Activated T-helper 1 cell treated with Interleukin-2 at 50 U/mL for 16 hours (primary cell): ENCODE results near the gene VTI1A.
"Not testable (repeated sequence)": the region's sequence is repeated elsewhere in the genome, so short reads cannot be mapped to it uniquely, and the experiment has no call there.

Experiments
- DNase-seq: peaks from one replicate; pipeline ENCODE4 v3.0.0-alpha.2; 2020; ENCODE audit warnings: low read depth

Gene VTI1A

DNA sequence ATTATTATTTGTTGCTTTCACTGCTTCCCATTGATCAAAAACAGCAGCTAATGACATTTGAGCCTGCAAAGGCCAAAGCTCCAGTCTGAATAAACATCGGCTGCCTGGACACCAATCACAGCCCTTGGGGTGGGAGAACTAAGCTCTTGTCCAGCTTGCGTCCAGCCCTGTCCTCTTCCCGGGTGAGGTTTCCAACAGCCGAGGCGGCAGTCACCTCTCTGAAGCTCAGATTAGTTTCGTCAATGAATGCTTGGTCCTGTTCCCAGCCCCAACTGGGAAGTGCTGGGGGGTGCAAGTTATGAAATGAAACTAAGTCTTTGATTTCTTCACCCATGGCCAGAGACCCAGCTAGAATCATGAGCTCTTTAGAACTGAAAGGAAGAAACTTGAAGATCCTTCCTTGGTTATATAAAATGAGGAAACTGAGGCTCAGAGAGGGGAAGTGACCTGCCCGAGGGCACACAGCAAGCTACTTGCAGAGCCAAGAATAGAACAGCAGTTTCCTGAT, 389.0 kb downstream of the VTI1A start:
- no peak for DNase-seq

DNA sequence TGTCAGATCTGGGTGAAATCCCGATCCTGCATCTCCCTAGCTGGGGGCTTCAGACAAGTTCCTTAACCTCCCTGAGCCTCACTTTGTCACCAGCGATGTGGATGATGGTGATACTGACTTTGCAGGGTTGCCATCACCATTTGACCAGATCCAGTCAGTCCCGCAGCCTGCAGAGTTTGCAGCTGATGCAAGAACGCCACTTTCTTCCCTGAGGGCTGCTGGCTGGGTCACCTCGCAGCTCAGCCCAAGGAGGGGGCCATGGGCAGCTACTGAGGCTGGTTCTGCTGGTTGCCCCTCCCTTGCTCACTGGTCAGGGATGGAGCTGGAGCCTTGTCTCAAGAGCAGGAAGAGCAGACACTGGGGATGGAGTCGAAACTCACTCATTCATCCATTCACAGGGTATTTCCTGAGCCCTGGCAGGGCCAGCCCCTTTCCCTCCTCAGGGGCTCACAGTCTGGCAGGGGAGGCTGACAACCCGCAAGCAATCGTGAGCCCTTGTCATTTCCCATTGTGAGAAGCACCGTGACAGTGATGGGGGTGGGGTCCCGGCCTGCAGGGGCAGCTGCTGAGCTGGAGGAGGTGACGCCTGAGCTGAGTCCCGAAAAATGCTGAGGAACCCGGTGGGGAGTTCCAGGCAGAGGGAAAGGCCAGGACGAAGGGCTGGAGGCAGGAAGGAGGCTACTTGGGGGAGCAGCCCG, 391.9 kb downstream of the VTI1A start:
- no peak for DNase-seq

DNA sequence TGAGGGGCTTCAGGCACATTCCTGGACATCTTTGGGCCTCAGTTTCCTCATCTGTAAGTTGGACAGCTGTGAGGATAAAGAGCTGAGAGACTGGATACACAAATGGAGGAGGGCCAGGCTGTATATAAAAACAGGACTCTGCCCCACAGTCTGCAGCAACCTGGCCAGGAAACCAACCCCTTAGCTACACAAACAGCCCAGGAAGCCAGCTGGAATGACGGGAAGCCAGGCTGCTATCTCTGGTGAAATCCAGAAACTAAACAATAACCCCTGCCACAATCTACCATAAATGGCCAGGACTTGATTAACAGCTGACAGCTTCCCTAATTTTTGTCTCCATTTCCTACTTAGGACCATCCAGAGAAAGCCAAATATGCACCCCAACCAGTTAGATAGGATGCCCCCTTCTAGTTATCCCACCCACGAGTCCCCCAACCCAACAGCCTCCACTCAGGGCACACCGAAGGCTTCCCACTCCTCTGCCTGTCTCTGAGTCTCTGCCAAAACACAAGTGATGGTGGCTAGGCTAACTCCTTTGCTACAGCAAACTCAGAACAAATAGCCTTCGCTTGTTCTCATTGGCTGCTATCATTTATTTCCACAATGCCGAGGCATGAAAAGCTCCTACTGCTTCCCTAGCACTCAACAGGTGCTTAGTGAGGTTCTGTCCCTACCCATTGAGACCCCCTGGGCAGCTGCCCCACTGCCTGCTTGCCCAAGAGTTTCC, 393.1 kb downstream of the VTI1A start:
- DNase-seq, result no peak

DNA sequence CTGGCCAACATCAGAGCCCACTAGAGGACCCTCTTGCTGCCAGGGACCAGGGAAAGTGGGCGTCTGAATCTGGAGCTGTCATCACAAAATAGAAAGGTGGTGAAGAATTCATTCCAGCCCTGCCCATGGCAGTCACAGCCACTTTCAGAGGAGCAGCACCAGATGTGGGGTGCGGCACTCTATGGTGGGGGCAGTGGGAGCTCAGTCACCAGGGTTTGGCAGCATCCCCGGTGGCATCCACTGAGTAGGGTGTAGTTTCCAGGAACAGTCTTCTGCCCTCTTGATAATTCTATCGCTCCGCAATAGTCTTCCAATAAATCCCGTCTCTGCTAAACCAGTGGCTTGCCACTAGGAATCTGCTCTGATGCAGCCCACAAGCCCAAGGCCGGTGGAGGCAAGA, 394.5 kb downstream of the VTI1A start:
- no peak for DNase-seq

DNA sequence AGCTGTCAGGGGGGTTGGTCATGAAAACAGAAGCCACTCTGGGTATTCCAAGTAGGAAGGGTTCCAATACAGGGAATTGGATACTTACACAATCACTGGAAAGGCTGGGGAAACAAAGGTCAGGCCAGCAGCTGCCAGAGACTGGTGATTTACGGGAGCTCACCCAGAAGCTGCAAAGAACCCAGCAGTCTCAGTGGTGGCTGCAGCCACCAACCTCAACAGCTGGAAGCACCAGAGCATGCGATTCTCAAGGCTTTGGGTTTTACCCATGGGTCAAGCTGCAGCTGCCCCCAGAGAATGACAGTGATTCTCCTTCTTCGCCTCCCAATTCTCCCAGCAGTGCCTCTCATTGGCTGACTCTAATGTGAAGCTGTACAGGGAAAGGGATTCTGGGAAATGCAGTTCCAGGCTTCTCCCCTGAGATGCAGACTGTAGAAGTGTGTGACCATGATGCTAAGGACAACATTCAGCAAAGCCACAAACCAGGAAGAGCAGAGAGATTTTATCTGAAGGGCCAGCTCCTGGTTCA, 395.9 kb downstream of the VTI1A start:
- DNase-seq, result no peak

DNA sequence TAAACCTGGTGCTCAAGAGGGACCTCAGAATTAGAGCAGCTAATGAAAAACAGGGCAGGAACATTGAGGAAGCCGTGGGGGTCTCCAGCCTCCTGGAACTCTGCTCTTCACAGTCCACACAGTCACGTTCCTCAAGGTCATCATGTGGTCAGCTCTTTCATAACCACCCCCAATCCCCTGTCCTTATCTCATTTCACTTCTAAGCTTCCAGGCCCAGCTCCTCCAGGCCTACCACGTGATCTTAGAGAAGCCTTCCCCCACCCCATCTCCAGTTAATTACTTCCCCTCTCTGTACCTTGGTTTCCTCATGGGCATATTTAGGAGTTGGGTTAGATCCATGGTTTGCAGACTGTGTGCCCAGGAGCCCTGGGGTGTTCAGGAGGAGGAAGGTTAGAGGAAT, 396.6 kb downstream of the VTI1A start:
- DNase-seq, result no peak

DNA sequence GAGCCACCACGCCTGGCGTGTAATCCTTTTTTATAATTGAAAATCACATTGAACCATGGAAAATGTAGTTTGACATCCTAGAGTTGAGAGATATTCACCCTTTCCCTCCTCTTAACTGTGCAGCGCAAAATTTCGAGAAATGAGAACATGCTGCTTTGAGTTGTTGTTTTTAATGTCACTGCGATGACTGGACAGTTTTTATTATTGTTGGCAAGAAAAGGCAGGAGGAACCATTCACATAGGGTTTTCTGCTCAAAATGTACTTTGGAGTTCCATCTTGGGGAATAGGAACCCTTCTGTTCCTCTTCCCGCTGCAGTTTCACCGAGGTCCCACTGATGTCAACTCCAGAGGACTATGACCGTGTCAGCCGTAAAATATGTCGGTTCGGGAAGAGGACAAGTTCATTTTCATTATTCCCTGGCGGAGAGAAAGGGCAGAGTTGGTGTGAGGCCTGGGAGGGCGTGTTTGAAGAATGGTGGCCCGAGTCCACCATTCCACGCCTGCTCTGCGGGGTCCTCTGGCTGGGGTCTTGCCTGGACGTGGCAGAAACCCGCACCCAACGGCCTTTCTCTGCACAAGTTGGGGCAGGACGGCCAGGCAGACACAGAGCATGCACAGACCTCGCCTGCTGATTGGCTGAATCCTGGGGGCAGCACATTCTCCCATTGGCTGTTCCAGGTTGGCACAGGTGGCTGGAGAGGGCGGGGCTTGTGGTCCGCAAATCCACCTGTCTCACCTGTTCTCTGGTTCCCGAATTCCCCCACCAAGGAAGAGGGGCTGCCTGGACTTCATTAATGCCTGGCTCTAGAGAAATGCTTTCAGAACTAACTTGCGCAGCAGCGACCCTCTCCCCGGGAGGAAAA, 397.9 kb downstream of the VTI1A start:
- no peak for DNase-seq

DNA sequence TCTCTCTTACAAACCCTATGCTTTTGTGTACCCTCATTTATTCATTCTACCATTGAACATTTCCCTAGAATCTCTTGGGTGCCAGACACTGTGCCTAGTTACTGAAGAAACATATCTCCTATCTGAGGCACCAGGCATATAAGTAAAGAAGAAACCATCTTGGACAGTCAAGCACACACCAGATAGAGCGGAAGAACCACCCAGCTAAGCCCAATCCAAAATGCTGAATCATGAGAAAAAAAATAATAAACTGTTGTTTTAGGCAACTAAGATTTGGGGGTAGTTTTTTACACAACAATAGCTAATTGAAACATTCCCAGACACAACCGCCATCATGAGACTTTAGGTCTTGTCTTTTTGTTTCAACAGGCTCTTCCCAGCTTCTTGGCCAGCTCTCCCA, 400.8 kb downstream of the VTI1A start:
- DNase-seq, result no peak

DNA sequence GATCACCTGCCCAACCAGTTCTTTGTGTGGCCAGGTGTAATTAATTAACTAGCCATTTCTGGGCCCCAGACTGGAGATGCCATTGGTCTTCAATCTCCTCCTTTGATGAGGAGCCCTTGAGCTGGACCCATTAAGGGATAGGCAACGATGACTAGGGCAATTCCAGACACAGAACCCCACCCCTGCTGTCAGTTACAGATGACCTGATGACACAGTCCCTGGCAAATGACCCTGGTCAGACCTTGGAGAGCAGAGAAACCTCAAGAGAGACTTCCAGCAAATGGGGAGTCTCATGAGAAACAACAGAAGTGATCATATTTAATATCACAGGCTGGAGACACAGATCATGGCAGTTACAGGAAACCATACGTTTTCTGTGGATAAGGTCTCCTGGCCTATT, 401.2 kb downstream of the VTI1A start:
- DNase-seq, result no peak

DNA sequence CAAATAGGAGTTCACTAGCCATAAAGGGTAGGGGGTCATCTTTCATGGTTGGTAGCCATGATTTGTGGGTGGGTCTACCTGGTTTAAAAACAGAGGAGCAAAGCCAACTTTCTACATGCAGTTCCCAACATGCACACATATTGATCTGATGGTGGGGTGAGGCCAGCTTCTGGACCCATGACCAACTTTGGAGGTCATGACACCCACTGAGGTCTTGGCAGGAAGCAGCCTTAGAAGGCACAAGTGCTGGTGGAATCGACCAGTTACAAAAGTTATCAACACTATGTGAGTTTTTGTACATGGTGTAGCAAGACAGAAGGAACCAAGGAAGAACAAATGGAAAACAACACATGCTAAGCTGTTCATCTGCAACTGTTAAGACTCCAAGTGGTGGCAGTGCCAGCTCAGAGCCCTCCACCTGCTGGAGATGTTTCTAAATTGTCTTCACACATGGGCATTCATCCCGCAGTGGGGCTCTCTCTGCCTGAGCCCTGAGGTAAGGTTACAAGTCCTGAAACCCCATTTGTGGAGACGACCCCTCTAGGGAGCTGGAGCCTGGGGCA, 401.9 kb downstream of the VTI1A start:
- DNase-seq, result no peak

DNA sequence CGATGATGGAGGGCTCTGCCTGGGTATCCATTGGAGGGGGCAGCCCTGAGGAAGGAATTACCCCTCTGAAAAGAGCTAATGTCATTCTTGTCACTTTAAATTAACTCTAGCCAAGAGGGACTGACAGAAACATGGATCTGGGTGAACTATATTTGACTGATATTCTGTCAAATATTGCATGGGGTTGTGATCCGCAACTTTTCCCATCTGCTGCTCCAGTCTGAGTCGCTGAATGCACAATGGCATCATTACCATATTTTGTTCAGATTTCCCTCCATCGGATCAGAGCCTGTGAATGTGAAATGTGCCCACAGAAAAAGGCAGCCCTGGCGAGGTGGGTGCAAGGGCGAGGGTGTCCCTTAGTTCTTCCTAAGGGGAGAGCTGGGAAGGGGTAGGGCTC, 402.5 kb downstream of the VTI1A start:
- DNase-seq, result no peak

DNA sequence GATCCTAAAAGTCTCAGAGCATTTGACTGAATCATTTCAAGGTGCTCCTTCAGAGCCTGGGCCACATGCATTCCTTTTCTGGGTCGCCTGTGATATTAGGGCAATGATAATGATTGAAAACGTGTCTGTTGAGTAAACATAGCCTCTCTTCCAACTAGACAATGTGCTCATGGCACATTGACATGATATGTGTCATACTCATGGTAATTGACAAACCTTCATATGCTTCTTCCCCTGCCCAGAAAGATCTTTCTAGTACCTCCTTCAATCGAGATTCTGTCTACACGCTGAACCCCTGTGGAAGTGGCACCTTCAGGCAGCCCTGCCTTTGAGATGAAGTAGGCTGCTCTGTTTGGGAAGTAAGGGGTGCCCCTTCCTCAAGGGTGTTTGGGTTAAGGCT, 404.2 kb downstream of the VTI1A start:
- no peak for DNase-seq

DNA sequence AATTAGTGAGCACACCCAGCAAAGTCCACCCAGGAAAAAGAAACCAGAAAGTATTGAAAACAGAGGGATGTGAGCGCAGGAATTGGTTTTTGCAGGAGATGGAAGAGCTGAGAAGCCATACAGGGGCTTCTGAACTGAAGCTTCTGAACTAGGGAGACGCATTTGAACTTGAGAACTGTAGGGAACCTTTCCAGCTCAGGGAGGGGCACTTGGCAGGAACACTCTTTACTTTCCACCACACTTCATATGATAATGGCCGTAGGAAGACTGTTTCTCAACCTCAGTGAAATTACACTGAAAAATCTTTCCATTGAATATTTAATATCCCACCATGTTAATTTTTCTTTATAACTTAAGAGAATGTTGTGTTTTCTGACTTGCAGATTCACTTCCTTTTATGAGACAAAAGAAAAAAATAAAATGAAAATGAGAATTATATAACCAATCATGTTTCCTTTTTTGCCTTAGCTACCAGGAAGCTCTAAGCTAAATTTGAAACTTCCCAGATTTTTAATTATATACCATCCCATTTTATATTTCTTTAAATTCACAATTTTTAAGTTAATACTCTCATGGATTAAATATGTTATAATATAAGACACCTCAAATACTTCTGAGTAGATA, 404.7 kb downstream of the VTI1A start:
- DNase-seq, result no peak

DNA sequence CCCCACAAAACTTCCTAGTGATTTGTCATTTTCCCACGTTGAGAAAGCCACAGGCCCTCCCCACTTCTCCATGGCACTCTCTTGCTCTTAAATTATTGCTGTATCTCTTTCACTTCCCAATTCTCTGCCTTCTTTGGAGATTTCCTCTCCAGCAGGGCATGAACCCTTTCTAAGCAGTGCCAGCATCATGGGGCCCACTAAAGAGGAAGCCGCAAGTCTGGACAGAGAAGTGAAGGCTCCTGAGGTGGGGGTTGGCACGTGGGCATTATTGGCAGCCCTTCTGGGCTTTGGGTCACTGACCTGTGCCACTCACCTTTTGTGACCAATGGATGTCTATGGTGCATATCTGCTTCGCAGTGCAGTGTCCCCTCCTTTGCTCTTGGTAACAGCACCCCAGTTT, 405.3 kb downstream of the VTI1A start:
- no peak for DNase-seq

DNA sequence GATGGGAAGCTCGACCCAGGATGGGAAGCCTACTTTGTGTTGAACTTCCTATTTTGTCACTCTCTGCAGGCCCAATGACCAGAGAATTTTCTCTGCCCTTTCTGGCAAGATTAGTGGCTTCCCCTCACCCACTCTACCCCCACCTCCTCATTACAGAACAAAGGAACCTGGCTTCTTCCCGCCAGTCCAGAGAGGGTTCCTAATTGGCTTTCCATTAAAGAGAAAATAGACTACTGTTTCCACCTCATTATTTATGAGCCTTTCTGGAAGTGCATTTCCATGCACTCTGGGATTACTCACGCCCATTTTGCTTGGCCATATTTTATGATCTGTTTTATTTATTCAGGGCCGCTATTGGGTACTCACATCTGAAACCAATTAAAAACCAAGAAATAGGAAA, 408.1 kb downstream of the VTI1A start:
- DNase-seq, result no peak

DNA sequence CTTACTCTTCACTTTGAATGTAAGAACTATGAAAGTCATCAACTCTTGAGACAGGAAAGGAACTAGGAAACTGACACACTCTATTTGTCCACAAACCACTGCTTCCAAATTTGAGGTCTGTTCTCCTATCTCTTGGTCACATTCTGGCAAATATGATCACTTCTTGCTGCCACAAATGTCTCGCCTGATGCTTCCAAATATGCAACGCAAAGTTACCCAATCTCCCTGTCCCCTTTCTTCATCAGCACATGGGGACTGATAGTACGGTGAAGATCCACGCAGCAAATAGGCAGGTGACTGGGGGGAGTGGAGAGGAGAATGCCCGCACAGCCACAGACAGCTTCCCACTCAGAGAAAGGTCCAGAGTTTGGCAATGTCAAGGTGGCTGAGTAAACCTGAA, 410.5 kb downstream of the VTI1A start:
- DNase-seq, result no peak

DNA sequence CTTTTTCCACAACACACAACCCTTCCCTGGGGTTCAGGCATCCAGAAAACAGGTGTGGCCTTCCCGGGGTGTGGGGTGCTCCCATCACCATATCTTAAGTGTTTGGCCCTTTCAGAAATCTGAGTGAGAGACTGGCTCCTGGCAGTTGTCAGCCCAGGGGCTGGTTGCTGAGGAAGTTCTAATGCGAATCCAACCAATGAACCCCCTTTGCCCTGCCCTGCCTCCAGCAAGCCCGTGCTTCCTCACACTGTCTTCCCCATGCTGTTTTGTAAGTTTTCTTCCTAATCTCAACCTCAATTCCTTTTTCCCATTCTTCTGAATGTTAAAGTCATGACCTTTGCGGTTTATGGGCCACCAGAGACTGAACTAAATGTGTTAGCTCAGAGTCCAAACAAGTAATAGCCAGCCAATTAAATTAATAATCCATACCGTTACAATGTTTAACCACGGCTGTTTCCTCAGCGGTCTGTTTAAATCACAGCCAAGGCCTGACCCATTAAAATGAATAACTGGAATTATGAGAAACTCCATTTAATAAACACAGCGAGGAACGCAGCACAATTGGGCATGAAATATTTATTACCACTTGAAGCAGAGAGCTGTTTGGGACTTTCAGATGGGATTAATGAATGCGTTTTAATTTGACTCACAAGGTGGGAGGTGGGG, 412.1 kb downstream of the VTI1A start:
- DNase-seq, result no peak

DNA sequence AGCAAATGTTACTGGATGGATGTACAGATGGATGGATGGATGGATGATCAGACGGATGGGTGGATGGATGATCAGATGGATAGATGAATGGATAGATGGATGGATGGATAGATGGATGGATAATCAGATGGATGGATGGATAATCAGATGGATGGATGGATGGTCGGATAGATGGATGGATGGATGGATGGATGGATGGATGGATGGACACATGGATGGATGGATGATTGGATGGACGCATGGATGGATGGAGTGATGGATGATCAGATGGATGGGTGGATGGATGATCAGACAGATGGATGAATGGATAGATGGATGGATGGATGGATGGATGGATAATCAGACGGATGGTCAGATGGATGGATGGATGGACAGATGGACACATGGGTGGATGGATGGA, 412.8 kb downstream of the VTI1A start:
- DNase-seq, result no peak

DNA sequence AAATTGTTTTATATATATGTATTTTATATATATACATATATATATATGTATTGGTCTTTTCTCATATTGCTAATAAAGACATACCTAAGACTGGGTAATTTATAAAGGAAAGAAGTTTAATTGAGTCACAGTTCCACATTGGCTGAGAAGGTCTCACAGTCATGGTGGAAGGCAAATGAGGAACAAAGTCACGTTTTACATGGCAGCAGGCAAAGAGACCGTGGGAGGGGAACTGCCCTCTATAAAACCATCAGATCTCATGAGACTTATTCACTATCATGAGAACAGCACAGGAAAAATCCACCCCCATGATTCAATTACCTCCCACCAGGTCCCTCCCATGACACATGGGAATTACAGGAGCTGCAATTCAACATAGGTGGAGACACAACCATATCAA, 416.4 kb downstream of the VTI1A start:
- not testable (repeated sequence) for DNase-seq
